ENCODE results near the gene AK5.

- TF ChIP-seq CTCF (IDR thresholded peaks at IDR 0.05): no peak
- no peak for TF ChIP-seq SIN3A (IDR thresholded peaks at IDR 0.05; ENCODE audit: borderline replicate concordance, insufficient read depth, low read depth, low read length)
Measured at GRCh38 chr1:77407738-77408375, 126.0 kb downstream of the AK5 start.
